OCI-LY3 (cell line): Measurements from ENCODE around the gene USP10.

Experiments used
- H2AFZ ChIP-seq: fragments of 200-600, 300-600 bp; shearing (Covaris generic); 2 replicates; pipeline ENCODE4 v1.6.0; 2014; ENCODE audit warnings: antibody characterized with exemption, low read depth, low read length
- H3K27ac ChIP-seq: fragments of 200-600, 300-600 bp; sonication (generic); 2 replicates; pipeline ENCODE4 v1.5.1; 2014; ENCODE audit warnings: mild to moderate bottlenecking, low read length, moderate library complexity, mixed read lengths
- H3K27me3 ChIP-seq: fragments of 200-600, 300-600 bp; sonication (generic); 2 replicates; pipeline ENCODE4 v1.6.1; 2014; ENCODE audit warnings: low read depth, low read length, mixed read lengths
- H3K36me3 ChIP-seq: fragments of 200-600, 300-600 bp; sonication (generic); replicated peaks from 2 replicates; pipeline ENCODE3; 2014; ENCODE audit warnings: low read depth, low read length, mixed read lengths
- H3K4me1 ChIP-seq: fragments of 300-600, 200-600 bp; sonication (generic); 2 replicates; pipeline ENCODE4 v1.6.1; 2014; ENCODE audit warnings: low read length, mixed read lengths
- H3K4me2 ChIP-seq: fragments of 200-600, 300-600 bp; sonication (generic); 2 replicates; pipeline ENCODE4 v1.6.1; 2014; ENCODE audit warnings: low read length, mixed read lengths
- H3K4me3 ChIP-seq: fragments of 300-600, 200-600 bp; sonication (generic); 2 replicates; pipeline ENCODE4 v1.5.1; 2014; ENCODE audit warnings: antibody characterized with exemption, mild to moderate bottlenecking, low read length, moderate library complexity
- H3K79me2 ChIP-seq: fragments of 300-600, 200-600 bp; shearing (Covaris generic); 2 replicates; pipeline ENCODE4 v1.6.1; 2014; ENCODE audit warnings: mild to moderate bottlenecking, low read length, mixed read lengths
- H3K9ac ChIP-seq: fragments of 300-600, 200-600 bp; shearing (Covaris generic); 2 replicates; pipeline ENCODE4 v1.6.0; 2014; ENCODE audit warnings: mild to moderate bottlenecking, low read length, moderate library complexity
- H3K9me3 ChIP-seq: fragments of 200-600, 300-600 bp; shearing (Covaris generic); 2 replicates; pipeline ENCODE4 v1.6.1; 2014; ENCODE audit warnings: low read length, mixed read lengths; ENCODE audit not compliant: insufficient read depth
- H4K20me1 ChIP-seq: fragments of 200-600, 300-600 bp; sonication (generic); 2 replicates; pipeline ENCODE4 v1.6.1; 2016; ENCODE audit warnings: low read length, mixed read lengths; ENCODE audit not compliant: insufficient read depth
- EZH2phosphoT487 ChIP-seq: fragments of 200-600 bp; shearing (Covaris generic); IDR thresholded peaks from 2 replicates; pipeline ENCODE4 v1.6.1; 2018; ENCODE audit warnings: antibody characterized with exemption, mixed run types, low read depth
- TF ChIP-seq, protein P1 (sequence below): fragments of 200-600, 300-600 bp; sonication (generic); IDR thresholded peaks from 2 replicates; pipeline ENCODE4 v1.5.1; 2014; ENCODE audit warnings: antibody characterized with exemption, low read length, low read depth

The USP10 gene

DNA sequence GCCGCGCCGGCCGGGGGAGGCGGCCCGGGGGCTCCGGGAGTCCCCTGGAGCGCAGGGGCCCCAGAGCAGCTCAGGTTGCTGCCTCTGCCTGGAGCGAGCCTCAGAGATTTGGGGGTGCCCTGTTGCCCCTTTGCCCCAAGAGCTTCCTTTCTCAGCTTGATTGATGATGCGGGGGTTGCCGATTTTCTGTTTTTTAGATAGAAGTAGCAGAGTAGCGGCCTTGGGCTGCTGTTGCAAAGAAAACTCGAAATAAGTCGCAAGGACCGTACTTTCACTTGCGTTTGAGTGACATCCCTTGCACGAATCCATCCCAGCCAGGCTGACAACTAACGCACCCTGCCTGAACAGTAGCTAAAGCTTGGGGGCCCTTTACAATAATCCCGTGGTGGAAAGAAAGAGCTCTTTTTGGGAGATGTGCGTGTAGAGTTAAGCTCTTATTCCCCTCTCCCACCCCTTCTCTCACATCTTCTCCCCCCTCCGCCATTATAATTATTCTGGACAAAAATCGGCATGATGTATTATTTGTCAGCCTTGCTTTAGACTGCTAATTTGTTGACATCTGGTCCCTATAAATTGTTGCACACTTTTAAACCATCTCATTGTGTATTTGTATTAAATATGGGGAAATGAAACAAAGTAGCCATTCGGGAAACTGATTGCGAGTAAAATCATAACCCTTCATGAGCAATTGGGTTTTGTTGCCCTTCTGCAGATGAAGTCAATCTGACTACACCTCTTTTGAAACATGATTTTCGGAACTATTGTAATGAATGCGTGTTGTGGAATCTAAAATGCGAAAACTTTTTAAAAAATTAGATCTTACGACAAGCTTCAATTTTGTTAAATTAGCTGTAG is 873 bp downstream of the USP10 start:
- Histone ChIP-seq H4K20me1 (peaks cover 52% of the 10 kb centered on the region), H3K9ac (peak overlapping the region; percentile 85), H2AFZ (no peak overlapping the region), H3K27me3 (no peaks in the 10 kb centered on the region), H3K4me2 (peak overlapping the region; percentile 79), H3K4me1 (peaks cover 15% of the 10 kb centered on the region), H3K27ac (peak overlapping the region; percentile 67), H3K36me3 (peaks cover 9% of the 10 kb centered on the region), H3K79me2 (peaks cover 65% of the 10 kb centered on the region), H3K4me3 (peak overlapping the region; percentile 94), H3K9me3 (no peaks in the 10 kb centered on the region)
- TF ChIP-seq EZH2phosphoT487: no peak
- TF ChIP-seq, protein P1, sequence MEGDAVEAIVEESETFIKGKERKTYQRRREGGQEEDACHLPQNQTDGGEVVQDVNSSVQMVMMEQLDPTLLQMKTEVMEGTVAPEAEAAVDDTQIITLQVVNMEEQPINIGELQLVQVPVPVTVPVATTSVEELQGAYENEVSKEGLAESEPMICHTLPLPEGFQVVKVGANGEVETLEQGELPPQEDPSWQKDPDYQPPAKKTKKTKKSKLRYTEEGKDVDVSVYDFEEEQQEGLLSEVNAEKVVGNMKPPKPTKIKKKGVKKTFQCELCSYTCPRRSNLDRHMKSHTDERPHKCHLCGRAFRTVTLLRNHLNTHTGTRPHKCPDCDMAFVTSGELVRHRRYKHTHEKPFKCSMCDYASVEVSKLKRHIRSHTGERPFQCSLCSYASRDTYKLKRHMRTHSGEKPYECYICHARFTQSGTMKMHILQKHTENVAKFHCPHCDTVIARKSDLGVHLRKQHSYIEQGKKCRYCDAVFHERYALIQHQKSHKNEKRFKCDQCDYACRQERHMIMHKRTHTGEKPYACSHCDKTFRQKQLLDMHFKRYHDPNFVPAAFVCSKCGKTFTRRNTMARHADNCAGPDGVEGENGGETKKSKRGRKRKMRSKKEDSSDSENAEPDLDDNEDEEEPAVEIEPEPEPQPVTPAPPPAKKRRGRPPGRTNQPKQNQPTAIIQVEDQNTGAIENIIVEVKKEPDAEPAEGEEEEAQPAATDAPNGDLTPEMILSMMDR: no peak

DNA sequence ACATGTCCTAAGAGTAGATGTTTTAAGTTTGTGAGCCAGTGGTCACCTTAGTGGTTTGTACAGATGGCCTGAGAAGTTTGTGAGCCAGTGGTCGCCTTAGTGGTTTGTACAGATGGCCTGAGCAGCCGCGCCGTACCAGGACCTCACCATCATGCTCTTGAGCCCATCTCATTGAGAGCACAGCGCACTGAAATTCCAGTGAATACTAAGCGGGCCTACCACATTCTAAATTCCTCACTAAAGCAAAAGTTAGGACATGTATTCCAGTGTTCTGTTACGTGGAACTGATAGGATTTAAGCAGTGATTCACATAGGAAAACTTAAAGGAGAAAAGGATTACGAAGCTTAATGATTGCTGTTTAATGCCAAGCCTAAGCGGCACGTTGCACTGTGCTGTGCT is 3.9 kb downstream of the USP10 start:
- no peak overlapping the region for H3K9ac ChIP-seq
- H3K27ac ChIP-seq: no peak overlapping the region

DNA sequence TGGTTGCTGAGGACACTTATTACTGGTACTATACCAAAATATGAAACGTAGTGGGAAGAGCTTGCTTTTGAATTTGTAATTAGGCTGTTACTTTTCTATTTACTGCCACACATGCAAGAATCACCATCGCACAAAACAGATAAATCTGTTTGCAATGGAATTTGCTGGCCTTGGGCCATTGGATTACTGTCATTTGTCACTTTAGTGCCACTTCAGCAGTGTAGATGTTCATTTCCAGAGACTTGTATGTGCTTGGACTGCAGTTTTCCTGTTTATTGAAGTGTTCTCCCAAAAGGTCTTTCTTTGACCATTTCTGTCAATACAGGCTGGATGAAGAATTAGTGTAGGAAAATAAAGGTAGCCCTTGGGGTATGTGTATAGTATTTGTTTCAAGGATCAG is 4.5 kb downstream of the USP10 start:
- no peak overlapping the region for H3K27ac ChIP-seq
- TF ChIP-seq EZH2phosphoT487: no peak
- TF ChIP-seq, protein P1: no peak
- no peaks in the 10 kb centered on the region for H3K27me3 ChIP-seq
- no peaks in the 10 kb centered on the region for H3K9me3 ChIP-seq
- H3K4me1 ChIP-seq: peaks cover 10% of the 10 kb centered on the region
- no peak overlapping the region for H3K9ac ChIP-seq
- peaks cover 100% of the 10 kb centered on the region for H3K79me2 ChIP-seq
- H2AFZ ChIP-seq: no peak overlapping the region
- H3K4me3 ChIP-seq: no peak overlapping the region
- H4K20me1 ChIP-seq: peaks cover 85% of the 10 kb centered on the region
- H3K4me2 ChIP-seq: no peak overlapping the region
- peaks cover 19% of the 10 kb centered on the region for H3K36me3 ChIP-seq

More for the DNA sequence above, 3.9 kb downstream of the USP10 start:
- Histone ChIP-seq H2AFZ (no peak overlapping the region), H3K4me1 (peaks cover 15% of the 10 kb centered on the region), H3K9me3 (no peaks in the 10 kb centered on the region), H3K27me3 (no peaks in the 10 kb centered on the region), H3K4me2 (no peak overlapping the region), H3K79me2 (peaks cover 96% of the 10 kb centered on the region), H4K20me1 (peaks cover 80% of the 10 kb centered on the region), H3K36me3 (peaks cover 13% of the 10 kb centered on the region), H3K4me3 (no peak overlapping the region)
- TF ChIP-seq, protein P1: no peak
- no peak for TF ChIP-seq EZH2phosphoT487

DNA sequence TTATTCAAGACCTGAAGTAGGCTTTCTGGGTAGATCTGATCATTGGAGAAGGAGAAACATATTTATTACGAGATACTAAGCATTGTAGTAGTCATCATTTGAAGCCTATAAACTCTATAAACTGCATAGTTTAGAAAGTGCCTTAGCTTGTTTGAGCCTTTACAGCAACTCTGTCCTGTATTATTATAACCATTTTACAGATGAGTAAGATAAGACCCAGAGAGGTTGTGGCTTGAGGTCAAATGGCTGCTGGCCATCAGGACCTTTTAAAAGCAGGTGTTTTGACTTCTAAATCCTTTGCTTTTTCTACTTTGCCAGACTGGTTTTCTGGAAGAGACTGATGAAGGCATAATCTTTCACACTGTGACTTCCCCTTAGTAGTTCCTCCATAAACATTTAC is 7.1 kb downstream of the USP10 start:
- no peak overlapping the region for H3K9ac ChIP-seq
- no peak for TF ChIP-seq EZH2phosphoT487
- TF ChIP-seq, protein P1: no peak
- H3K4me1 ChIP-seq: 0 out of 2 replicates have a peak, but pooled peaks cover 4% of the 10 kb centered on the region
- H3K27me3 ChIP-seq: no peaks in the 10 kb centered on the region
- no peak overlapping the region for H3K4me3 ChIP-seq
- H3K36me3 ChIP-seq: peaks cover 29% of the 10 kb centered on the region
- no peak overlapping the region for H3K27ac ChIP-seq
- H4K20me1 ChIP-seq: peaks cover 96% of the 10 kb centered on the region
- H2AFZ ChIP-seq: no peak overlapping the region
- no peaks in the 10 kb centered on the region for H3K9me3 ChIP-seq
- H3K79me2 ChIP-seq: peaks cover 100% of the 10 kb centered on the region
- no peak overlapping the region for H3K4me2 ChIP-seq
